HUES48 (cell line): ENCODE results near the gene OR4N2.
"Not testable (repeated sequence)": the region's sequence is repeated elsewhere in the genome, so short reads cannot be mapped to it uniquely, and the experiment has no call there.

Source experiments
- H3K27ac ChIP-seq: one replicate; pipeline ENCODE4 v1.7.0; 2013; ENCODE audit warnings: low read depth, low read length, inconsistent platforms
- H3K27me3 ChIP-seq: 2 replicates; pipeline ENCODE4 v1.6.1; 2013; ENCODE audit warnings: mild to moderate bottlenecking, low read length; ENCODE audit not compliant: control insufficient read depth, insufficient read depth
- H3K36me3 ChIP-seq: 2 replicates; pipeline ENCODE4 v1.6.1; 2013; ENCODE audit warnings: low read length; ENCODE audit not compliant: control insufficient read depth, insufficient read depth
- H3K4me1 ChIP-seq: 2 replicates; pipeline ENCODE4 v1.6.1; 2013; ENCODE audit warnings: mild to moderate bottlenecking, low read length; ENCODE audit not compliant: control insufficient read depth, insufficient read depth
- H3K4me3 ChIP-seq: 2 replicates; pipeline ENCODE4 v1.5.1; 2013; ENCODE audit warnings: mild to moderate bottlenecking, low read depth, low read length
- H3K9ac ChIP-seq: 2 replicates; pipeline ENCODE4 v1.6.1; 2013; ENCODE audit warnings: mild to moderate bottlenecking, low read depth, low read length, moderate library complexity
- H3K9me3 ChIP-seq: 2 replicates; pipeline ENCODE4 v1.6.1; 2013; ENCODE audit warnings: low read length; ENCODE audit not compliant: control insufficient read depth, insufficient read depth

The OR4N2 gene

GRCh38 chr14:19838433-19838832, 34.9 kb downstream of the OR4N2 start:
- Histone ChIP-seq H3K36me3 (no peaks in the 10 kb centered on the region), H3K27ac (no peak overlapping the region), H3K9ac (no peak overlapping the region), H3K4me3 (no peak overlapping the region; the same call in 1 of the 2 replicates), H3K27me3 (no peaks in the 10 kb centered on the region), H3K9me3 (peaks cover 93% of the 10 kb centered on the region), H3K4me1 (no peaks in the 10 kb centered on the region)

- H3K36me3 ChIP-seq: no peaks in the 10 kb centered on the region
Measured at GRCh38 chr14:19851365-19851764, 47.8 kb downstream of the OR4N2 start.

GRCh38 chr14:19866061-19866669, 62.6 kb downstream of the OR4N2 start:
- H3K9me3 ChIP-seq: peaks cover 86% of the 10 kb centered on the region
- not testable (repeated sequence) for H3K4me1 ChIP-seq, H3K4me3 ChIP-seq, H3K27ac ChIP-seq, H3K27me3 ChIP-seq, H3K36me3 ChIP-seq, H3K9ac ChIP-seq

More at GRCh38 chr14:19851365-19851764, 47.8 kb downstream of the OR4N2 start:
- H3K27ac ChIP-seq: no peak overlapping the region
- no peaks in the 10 kb centered on the region for H3K27me3 ChIP-seq
- H3K4me3 ChIP-seq: no peak overlapping the region
- H3K9me3 ChIP-seq: peaks cover 88% of the 10 kb centered on the region
- H3K9ac ChIP-seq: no peak overlapping the region
- H3K4me1 ChIP-seq: no peaks in the 10 kb centered on the region

- Histone ChIP-seq H3K9me3 (peaks cover 94% of the 10 kb centered on the region), H3K27ac (no peak overlapping the region), H3K27me3 (no peaks in the 10 kb centered on the region), H3K9ac (no peak overlapping the region), H3K4me3 (no peak overlapping the region), H3K4me1 (no peaks in the 10 kb centered on the region), H3K36me3 (no peaks in the 10 kb centered on the region)
Measured at GRCh38 chr14:19873178-19873577, 69.6 kb downstream of the OR4N2 start.

GRCh38 chr14:19874842-19875241, 71.3 kb downstream of the OR4N2 start, which contains the start of gene OR4K2:
OR4K2 (plus strand) TSS chr14:19875142; CDS start chr14:19876268, 1,126 bp downstream.
- H3K36me3 ChIP-seq: no peaks in the 10 kb centered on the region
- no peak within 1 kb of the TSS for H3K27ac ChIP-seq
- no peaks in the 10 kb centered on the region for H3K4me1 ChIP-seq
- H3K9me3 ChIP-seq: peaks cover 94% of the 10 kb centered on the region
- H3K27me3 ChIP-seq: no peaks in the 10 kb centered on the region
- no peak within 1 kb of the TSS for H3K9ac ChIP-seq
- no peak within 1 kb of the TSS; the same call in 1 of the 2 replicates for H3K4me3 ChIP-seq

- no peaks in the 10 kb centered on the region for H3K4me1 ChIP-seq
- H3K27me3 ChIP-seq: no peaks in the 10 kb centered on the region
- no peak overlapping the region for H3K27ac ChIP-seq
- H3K9ac ChIP-seq: no peak overlapping the region
- H3K4me3 ChIP-seq: no peak overlapping the region
- H3K36me3 ChIP-seq: no peaks in the 10 kb centered on the region
- H3K9me3 ChIP-seq: peaks cover 99% of the 10 kb centered on the region
Measured at GRCh38 chr14:19878029-19878642, 74.6 kb downstream of the OR4N2 start.
